ENCODE measurements around the gene RASAL2. TPM values are rescaled to one million over a fixed set of nuclear protein-coding genes. Genes with fewer than 3 reads are reported as not detected.

RASAL2 gene
- total and polyA plus RNA-seq, 2 experiments from 2014 or later: 16.0 to 42.2 TPM

- H3K27ac Mint-ChIP-seq: peak overlapping the region; percentile 86
- peak; percentile 33 for DNase-seq (ENCODE audit: low spot score)
- Histone ChIP-seq H3K27me3 (ENCODE audit: insufficient read depth) (no peaks in the 10 kb centered on the region), H3K36me3 (ENCODE audit: insufficient read depth) (no peaks in the 10 kb centered on the region), H3K4me1 (ENCODE audit: insufficient read depth) (peaks cover 45% of the 10 kb centered on the region), H3F3A (replicated peaks; ENCODE audit: low read depth) (no peaks in the 10 kb centered on the region), H4K20me1 (replicated peaks; ENCODE audit: insufficient read depth) (no peaks in the 10 kb centered on the region), H3K4me2 (peak overlapping the region; percentile 22), H3K9me2 (ENCODE audit: insufficient read depth) (no peaks in the 10 kb centered on the region), H2AFZ (no peak overlapping the region), H3K79me2 (replicated peaks; ENCODE audit: insufficient read depth) (peaks cover 58% of the 10 kb centered on the region), H3K4me3 (peak overlapping the region; percentile 37), H3K27ac (ENCODE audit: low read depth) (peak overlapping the region; percentile 94)
- TF ChIP-seq POLR2AphosphoS5 (IDR thresholded peaks at IDR 0.05; ENCODE audit: low read depth): no peak
- no peak for TF ChIP-seq ZNF462 (CRISPR knock-in tag; IDR thresholded peaks at IDR 0.05)
- no peak for TF ChIP-seq ZNF114 (CRISPR knock-in tag; IDR thresholded peaks at IDR 0.05)
- no peak for TF ChIP-seq EZH2phosphoT487 (IDR thresholded peaks at IDR 0.05; ENCODE audit: unreplicated experiment)
- TF ChIP-seq EZH2 (IDR thresholded peaks at IDR 0.05; ENCODE audit: low read depth, unreplicated experiment): no peak
- no peak for TF ChIP-seq STAT1 (IDR thresholded peaks at IDR 0.05; ENCODE audit: unreplicated experiment)
- TF ChIP-seq ZNF331 (CRISPR knock-in tag; IDR thresholded peaks at IDR 0.05; ENCODE audit: low read depth): no peak
- TF ChIP-seq NANOG (IDR thresholded peaks at IDR 0.05; ENCODE audit: borderline replicate concordance): no peak
- TF ChIP-seq, protein P1, sequence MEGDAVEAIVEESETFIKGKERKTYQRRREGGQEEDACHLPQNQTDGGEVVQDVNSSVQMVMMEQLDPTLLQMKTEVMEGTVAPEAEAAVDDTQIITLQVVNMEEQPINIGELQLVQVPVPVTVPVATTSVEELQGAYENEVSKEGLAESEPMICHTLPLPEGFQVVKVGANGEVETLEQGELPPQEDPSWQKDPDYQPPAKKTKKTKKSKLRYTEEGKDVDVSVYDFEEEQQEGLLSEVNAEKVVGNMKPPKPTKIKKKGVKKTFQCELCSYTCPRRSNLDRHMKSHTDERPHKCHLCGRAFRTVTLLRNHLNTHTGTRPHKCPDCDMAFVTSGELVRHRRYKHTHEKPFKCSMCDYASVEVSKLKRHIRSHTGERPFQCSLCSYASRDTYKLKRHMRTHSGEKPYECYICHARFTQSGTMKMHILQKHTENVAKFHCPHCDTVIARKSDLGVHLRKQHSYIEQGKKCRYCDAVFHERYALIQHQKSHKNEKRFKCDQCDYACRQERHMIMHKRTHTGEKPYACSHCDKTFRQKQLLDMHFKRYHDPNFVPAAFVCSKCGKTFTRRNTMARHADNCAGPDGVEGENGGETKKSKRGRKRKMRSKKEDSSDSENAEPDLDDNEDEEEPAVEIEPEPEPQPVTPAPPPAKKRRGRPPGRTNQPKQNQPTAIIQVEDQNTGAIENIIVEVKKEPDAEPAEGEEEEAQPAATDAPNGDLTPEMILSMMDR (conservative IDR thresholded peaks at IDR 0.05; ENCODE audit: low read depth in 2 of 2): no peak; a peak in 1 of 4 replicates
- TF ChIP-seq, protein P2, sequence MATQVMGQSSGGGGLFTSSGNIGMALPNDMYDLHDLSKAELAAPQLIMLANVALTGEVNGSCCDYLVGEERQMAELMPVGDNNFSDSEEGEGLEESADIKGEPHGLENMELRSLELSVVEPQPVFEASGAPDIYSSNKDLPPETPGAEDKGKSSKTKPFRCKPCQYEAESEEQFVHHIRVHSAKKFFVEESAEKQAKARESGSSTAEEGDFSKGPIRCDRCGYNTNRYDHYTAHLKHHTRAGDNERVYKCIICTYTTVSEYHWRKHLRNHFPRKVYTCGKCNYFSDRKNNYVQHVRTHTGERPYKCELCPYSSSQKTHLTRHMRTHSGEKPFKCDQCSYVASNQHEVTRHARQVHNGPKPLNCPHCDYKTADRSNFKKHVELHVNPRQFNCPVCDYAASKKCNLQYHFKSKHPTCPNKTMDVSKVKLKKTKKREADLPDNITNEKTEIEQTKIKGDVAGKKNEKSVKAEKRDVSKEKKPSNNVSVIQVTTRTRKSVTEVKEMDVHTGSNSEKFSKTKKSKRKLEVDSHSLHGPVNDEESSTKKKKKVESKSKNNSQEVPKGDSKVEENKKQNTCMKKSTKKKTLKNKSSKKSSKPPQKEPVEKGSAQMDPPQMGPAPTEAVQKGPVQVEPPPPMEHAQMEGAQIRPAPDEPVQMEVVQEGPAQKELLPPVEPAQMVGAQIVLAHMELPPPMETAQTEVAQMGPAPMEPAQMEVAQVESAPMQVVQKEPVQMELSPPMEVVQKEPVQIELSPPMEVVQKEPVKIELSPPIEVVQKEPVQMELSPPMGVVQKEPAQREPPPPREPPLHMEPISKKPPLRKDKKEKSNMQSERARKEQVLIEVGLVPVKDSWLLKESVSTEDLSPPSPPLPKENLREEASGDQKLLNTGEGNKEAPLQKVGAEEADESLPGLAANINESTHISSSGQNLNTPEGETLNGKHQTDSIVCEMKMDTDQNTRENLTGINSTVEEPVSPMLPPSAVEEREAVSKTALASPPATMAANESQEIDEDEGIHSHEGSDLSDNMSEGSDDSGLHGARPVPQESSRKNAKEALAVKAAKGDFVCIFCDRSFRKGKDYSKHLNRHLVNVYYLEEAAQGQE (IDR thresholded peaks at IDR 0.05; ENCODE audit: unreplicated experiment): no peak
- no peak for TF ChIP-seq ETS1 (IDR thresholded peaks at IDR 0.05)
- TF ChIP-seq JUNB (IDR thresholded peaks at IDR 0.05; ENCODE audit: unreplicated experiment): no peak
- no peak for TF ChIP-seq CREB1 (CRISPR knock-in tag; IDR thresholded peaks at IDR 0.05; ENCODE audit: low read depth)
- ATAC-seq: peak; percentile 52
- H3K4me3 Mint-ChIP-seq: peak overlapping the region; percentile 67
- peaks cover 24% of the 10 kb centered on the region for H3K36me3 Mint-ChIP-seq (ENCODE audit: low read depth)
- H3K9me3 Mint-ChIP-seq: no peaks in the 10 kb centered on the region
- H3K4me1 Mint-ChIP-seq: peaks cover 64% of the 10 kb centered on the region
- H3K27me3 Mint-ChIP-seq (ENCODE audit: insufficient read depth, low read depth, poor library complexity): peaks cover 3% of the 10 kb centered on the region
These were observed 190.2 kb downstream of the RASAL2 start for GRCh38 chr1:178284058-178284457.

Measured in GM23338 (cell line).